ENCODE results near the gene CPNE8.

Gene CPNE8

DNA sequence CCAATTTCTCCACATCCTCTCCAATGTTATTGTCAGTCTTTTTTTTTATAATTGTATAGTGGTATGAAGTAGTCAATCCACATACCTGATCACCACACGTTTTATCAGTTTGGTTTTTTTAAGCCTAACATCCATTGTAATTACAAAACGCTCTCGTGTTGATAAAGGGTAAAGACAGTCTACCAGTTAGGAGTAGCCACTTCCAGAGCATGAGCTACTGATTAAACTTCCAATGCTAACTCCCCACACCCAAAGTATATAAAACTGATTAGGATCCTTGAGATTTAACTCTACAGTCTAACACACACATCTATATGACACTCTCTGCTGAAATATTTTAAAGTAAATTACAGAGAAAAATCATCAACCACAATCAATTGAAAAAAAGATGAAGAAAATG lies 20.7 kb downstream of the CPNE8 start:
- Histone ChIP-seq H3K4me3 (replicated peaks; ENCODE audit: insufficient read depth, low read length) (no peak overlapping the region), H3K27me3 (ENCODE audit: insufficient read depth, poor library complexity, severe bottlenecking) (no peaks in the 10 kb centered on the region), H3K27ac (replicated peaks) (no peak overlapping the region)
- DNase-seq (ENCODE audit: low read depth in 1 of 2, low spot score in 1 of 2) = no peak
- TF ChIP-seq GABPA (IDR thresholded peaks at IDR 0.05; ENCODE audit: low read depth) (no peak), POLR2AphosphoS5 (IDR thresholded peaks at IDR 0.05; ENCODE audit: low read depth) (no peak), SPI1 (IDR thresholded peaks at IDR 0.05; ENCODE audit: borderline replicate concordance, low read depth) (no peak)
- TF ChIP-seq, protein P1, sequence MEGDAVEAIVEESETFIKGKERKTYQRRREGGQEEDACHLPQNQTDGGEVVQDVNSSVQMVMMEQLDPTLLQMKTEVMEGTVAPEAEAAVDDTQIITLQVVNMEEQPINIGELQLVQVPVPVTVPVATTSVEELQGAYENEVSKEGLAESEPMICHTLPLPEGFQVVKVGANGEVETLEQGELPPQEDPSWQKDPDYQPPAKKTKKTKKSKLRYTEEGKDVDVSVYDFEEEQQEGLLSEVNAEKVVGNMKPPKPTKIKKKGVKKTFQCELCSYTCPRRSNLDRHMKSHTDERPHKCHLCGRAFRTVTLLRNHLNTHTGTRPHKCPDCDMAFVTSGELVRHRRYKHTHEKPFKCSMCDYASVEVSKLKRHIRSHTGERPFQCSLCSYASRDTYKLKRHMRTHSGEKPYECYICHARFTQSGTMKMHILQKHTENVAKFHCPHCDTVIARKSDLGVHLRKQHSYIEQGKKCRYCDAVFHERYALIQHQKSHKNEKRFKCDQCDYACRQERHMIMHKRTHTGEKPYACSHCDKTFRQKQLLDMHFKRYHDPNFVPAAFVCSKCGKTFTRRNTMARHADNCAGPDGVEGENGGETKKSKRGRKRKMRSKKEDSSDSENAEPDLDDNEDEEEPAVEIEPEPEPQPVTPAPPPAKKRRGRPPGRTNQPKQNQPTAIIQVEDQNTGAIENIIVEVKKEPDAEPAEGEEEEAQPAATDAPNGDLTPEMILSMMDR (IDR thresholded peaks at IDR 0.05; ENCODE audit: insufficient read depth, low read length) = no peak

DNA sequence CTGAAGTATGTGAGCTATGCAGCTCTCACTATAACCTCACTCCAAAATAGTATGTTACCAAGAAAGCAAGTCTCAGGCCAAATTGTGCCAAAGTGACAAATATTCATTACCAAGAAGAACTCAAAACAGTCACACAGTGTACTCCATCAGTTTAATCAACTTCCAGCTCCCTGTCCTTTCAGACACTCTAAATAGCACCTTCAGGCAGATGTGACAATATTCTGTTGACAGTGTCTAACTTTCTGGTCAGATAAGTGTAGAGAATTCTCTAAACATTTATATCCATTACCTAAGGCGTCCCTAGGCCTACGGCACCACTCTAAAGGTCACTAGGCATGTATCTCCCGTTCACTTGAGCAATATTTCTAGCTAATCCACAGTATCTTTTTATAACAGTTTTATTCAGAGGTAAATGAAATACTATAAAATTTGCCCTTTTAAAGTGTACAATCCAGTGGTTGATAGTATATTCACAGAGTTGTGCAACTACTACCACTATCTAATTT lies 21.7 kb downstream of the CPNE8 start:
- Histone ChIP-seq H3K27ac (replicated peaks) (no peak overlapping the region), H3K4me3 (replicated peaks; ENCODE audit: insufficient read depth, low read length) (no peak overlapping the region), H3K27me3 (ENCODE audit: insufficient read depth, poor library complexity, severe bottlenecking) (no peaks in the 10 kb centered on the region)
- DNase-seq (ENCODE audit: low read depth in 1 of 2, low spot score in 1 of 2) = no peak
- TF ChIP-seq GABPA (IDR thresholded peaks at IDR 0.05; ENCODE audit: low read depth) (no peak), POLR2AphosphoS5 (IDR thresholded peaks at IDR 0.05; ENCODE audit: low read depth) (no peak), SPI1 (IDR thresholded peaks at IDR 0.05; ENCODE audit: borderline replicate concordance, low read depth) (no peak)
- TF ChIP-seq, protein P1 (IDR thresholded peaks at IDR 0.05; ENCODE audit: insufficient read depth, low read length) = no peak
- TF ChIP-seq, protein P2, sequence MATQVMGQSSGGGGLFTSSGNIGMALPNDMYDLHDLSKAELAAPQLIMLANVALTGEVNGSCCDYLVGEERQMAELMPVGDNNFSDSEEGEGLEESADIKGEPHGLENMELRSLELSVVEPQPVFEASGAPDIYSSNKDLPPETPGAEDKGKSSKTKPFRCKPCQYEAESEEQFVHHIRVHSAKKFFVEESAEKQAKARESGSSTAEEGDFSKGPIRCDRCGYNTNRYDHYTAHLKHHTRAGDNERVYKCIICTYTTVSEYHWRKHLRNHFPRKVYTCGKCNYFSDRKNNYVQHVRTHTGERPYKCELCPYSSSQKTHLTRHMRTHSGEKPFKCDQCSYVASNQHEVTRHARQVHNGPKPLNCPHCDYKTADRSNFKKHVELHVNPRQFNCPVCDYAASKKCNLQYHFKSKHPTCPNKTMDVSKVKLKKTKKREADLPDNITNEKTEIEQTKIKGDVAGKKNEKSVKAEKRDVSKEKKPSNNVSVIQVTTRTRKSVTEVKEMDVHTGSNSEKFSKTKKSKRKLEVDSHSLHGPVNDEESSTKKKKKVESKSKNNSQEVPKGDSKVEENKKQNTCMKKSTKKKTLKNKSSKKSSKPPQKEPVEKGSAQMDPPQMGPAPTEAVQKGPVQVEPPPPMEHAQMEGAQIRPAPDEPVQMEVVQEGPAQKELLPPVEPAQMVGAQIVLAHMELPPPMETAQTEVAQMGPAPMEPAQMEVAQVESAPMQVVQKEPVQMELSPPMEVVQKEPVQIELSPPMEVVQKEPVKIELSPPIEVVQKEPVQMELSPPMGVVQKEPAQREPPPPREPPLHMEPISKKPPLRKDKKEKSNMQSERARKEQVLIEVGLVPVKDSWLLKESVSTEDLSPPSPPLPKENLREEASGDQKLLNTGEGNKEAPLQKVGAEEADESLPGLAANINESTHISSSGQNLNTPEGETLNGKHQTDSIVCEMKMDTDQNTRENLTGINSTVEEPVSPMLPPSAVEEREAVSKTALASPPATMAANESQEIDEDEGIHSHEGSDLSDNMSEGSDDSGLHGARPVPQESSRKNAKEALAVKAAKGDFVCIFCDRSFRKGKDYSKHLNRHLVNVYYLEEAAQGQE (IDR thresholded peaks at IDR 0.05; ENCODE audit: insufficient replicate concordance, low read depth) = no peak

DNA sequence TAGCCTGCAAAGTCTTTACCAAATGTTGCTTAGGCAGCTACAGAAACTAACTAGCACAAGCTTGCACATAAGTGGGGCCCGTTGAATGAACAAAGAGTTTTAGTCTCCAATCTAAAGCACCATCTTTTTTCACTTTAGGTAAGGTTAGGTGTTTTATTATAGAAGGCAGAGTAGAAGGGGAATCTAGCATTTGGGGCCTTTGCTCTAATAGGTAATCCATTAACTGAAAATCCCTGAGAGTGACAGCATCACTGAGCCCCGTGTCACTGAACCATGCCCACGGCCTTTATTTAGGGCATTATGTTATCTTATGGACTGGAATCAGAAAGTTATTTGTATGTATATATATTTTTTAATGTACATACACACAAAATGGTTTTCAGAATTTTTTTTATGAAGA lies 25.1 kb downstream of the CPNE8 start:
- no peak for DNase-seq (ENCODE audit: low read depth in 1 of 2, low spot score in 1 of 2)
- no peak for TF ChIP-seq POLR2AphosphoS5 (IDR thresholded peaks at IDR 0.05; ENCODE audit: low read depth)
- TF ChIP-seq, protein P2 (IDR thresholded peaks at IDR 0.05; ENCODE audit: insufficient replicate concordance, low read depth) = no peak
- TF ChIP-seq, protein P1 (IDR thresholded peaks at IDR 0.05; ENCODE audit: insufficient read depth, low read length) = no peak
- no peak for TF ChIP-seq GABPA (IDR thresholded peaks at IDR 0.05; ENCODE audit: low read depth)
- TF ChIP-seq SPI1 (IDR thresholded peaks at IDR 0.05; ENCODE audit: borderline replicate concordance, low read depth) = no peak

DNA sequence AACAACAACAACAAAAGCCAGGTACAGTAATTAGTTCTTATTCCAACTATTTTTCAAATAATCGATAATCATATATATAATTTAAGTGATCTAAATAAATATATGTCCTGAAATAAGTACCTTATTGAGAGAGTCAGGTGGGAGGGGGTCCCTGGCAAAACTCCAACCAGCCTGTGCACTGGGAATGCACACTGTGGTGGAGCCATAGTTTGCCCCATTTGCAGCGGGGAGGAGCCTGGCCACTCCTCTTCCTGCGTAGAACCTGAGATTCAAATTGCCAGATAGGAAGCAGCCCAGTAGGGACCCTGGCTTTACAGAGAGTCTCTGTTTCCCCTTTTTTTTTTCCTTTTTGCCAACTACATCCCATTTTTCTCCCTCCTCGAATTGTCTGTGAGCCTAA lies 26.4 kb downstream of the CPNE8 start:
- H3K27ac ChIP-seq (replicated peaks) = no peak overlapping the region
- no peak overlapping the region for H3K4me3 ChIP-seq (replicated peaks; ENCODE audit: insufficient read depth, low read length)
- H3K27me3 ChIP-seq (ENCODE audit: insufficient read depth, poor library complexity, severe bottlenecking) = no peaks in the 10 kb centered on the region
- no peak for DNase-seq (ENCODE audit: low read depth in 1 of 2, low spot score in 1 of 2)
- TF ChIP-seq GABPA (IDR thresholded peaks at IDR 0.05; ENCODE audit: low read depth) (no peak), SPI1 (IDR thresholded peaks at IDR 0.05; ENCODE audit: borderline replicate concordance, low read depth) (no peak), POLR2AphosphoS5 (IDR thresholded peaks at IDR 0.05; ENCODE audit: low read depth) (no peak)
- TF ChIP-seq, protein P2 (IDR thresholded peaks at IDR 0.05; ENCODE audit: insufficient replicate concordance, low read depth) = no peak
- TF ChIP-seq, protein P1 (IDR thresholded peaks at IDR 0.05; ENCODE audit: insufficient read depth, low read length) = no peak

More for the DNA sequence above, 25.1 kb downstream of the CPNE8 start:
- Histone ChIP-seq H3K27me3 (ENCODE audit: insufficient read depth, poor library complexity, severe bottlenecking) (no peaks in the 10 kb centered on the region), H3K27ac (replicated peaks) (no peak overlapping the region), H3K4me3 (replicated peaks; ENCODE audit: insufficient read depth, low read length) (no peak overlapping the region)

Measured in HL-60 (cell line).